Sigmoid colon (tissue), 7 donors: ENCODE measurements around the gene TPCN2. TPM values are rescaled to one million over a fixed set of nuclear protein-coding genes. Genes with fewer than 3 reads are reported as not detected.
A peak's percentile ranks its signal among the peaks of the same experiment; 100 is the strongest.

Experiments
- DNase-seq: peaks from one replicate; pipeline ENCODE4 v3.0.0-alpha.2; 2019
- H3K27ac ChIP-seq, 4 donors: fragments of 200-600 bp; sonication (generic); one replicate each; pipeline ENCODE4 v1.5.1; 2016 to 2019; ENCODE audit warnings: mild to moderate bottlenecking in 1 of 4
- H3K27me3 ChIP-seq, 3 donors: fragments of 200-600 bp; sonication (generic); one replicate each; pipeline ENCODE4 v1.5.1; 2019; ENCODE audit warnings: mild to moderate bottlenecking in 1 of 3
- H3K36me3 ChIP-seq, 4 donors: fragments of 200-600 bp; sonication (generic); one replicate each; pipeline ENCODE4 v1.5.1; 2016 to 2019
- H3K4me1 ChIP-seq, 4 donors: fragments of 200-600 bp; sonication (generic); one replicate each; pipeline ENCODE4 v1.5.1; 2017 to 2019
- H3K4me3 ChIP-seq, 4 donors: fragments of 200-600 bp; sonication (generic); one replicate each; pipeline ENCODE4 v1.5.1; 2017 to 2019; ENCODE audit warnings: mild to moderate bottlenecking in 2 of 4, moderate library complexity in 1 of 4
- H3K9me3 ChIP-seq, 4 donors: fragments of 200-600 bp in 3 of 4; sonication (generic) in 3 of 4; one replicate each; pipeline versions ENCODE4 v1.5.1 to v1.6.1; 2013 to 2019
- CTCF ChIP-seq, 4 experiments: fragments of 450-650 bp in 3 of 4; fragments of 200-600 bp in 1 of 4; IDR thresholded peaks; one replicate each; pipeline ENCODE4 v1.5.1; 2016 to 2019; ENCODE audit warnings: antibody characterized with exemption in 4 of 4, mild to moderate bottlenecking in 3 of 4, moderate library complexity in 2 of 4
- EP300 ChIP-seq, 4 donors: sonication (generic); formaldehyde crosslinking; IDR thresholded peaks; one replicate each; pipeline ENCODE4 v1.6.1; 2017; ENCODE audit warnings: antibody characterized with exemption in 4 of 4
- POLR2A ChIP-seq, 2 donors: fragments of 450-650 bp; IDR thresholded peaks; one replicate each; pipeline ENCODE4 v1.6.1; 2016; ENCODE audit warnings: antibody characterized with exemption in 2 of 2, mild to moderate bottlenecking in 2 of 2, moderate library complexity in 2 of 2
- POLR2AphosphoS5 ChIP-seq, 4 donors: sonication (generic); formaldehyde crosslinking; IDR thresholded peaks; one replicate each; pipeline ENCODE4 v1.6.1; 2017; ENCODE audit warnings: antibody characterized with exemption in 4 of 4
- WGBS, 2 donors: extraction: QIAGEN DNeasy Blood & Tissue Kit; methylation state at CpG; one replicate each; pipeline ENCODE4 v1.1.7; 2013; 5-methylcytosine and 5-hydroxymethylcytosine counted together
- intact Hi-C: fragments of 100-400 bp; cut with DNase I; formaldehyde crosslinking; loops from one replicate; pipeline ENCODE4 v1.15.1; 2023
- polyA plus RNA-seq, 3 donors: library from polyadenylated mRNA; stranded (reverse); fragments of 200-250 nt; gene quantifications; one replicate each; pipeline ENCODE4 v1.2.3, GENCODE V29; 2013
- total RNA-seq, 4 donors: library from RNA; depleted of rRNA; stranded (reverse); fragments of >200 nt; gene quantifications; one replicate each; pipeline ENCODE4 v1.1.0, GENCODE V29; 2016
- donor health status: healthy with polysubstance abuse.
- donor health status: Bipolar disorder and iron deficiency.
- donor health status: healthy.

The TPCN2 gene
- total and polyA plus RNA-seq, 7 donors, result 1.6 to 43.5 (median 17.5) TPM

GRCh38 chr11:69022260-69022659 is 26.5 kb upstream of the TPCN2 start:
- intact Hi-C loops, result no loop called here
- 82 to 85% methylated on average over 10 of the region's 10 CpGs for WGBS, 2 donors
- DNase-seq, result peak; percentile 85
- no peaks in the 10 kb centered on the region for H3K9me3 ChIP-seq
- peaks cover 2 to 29% (median 19%) of the 10 kb centered on the region in 4 donors for H3K4me1 ChIP-seq
- no peak overlapping the region for H3K4me3 ChIP-seq
- no peaks in the 10 kb centered on the region for H3K27me3 ChIP-seq
- no peak for TF ChIP-seq POLR2A (IDR thresholded peaks at IDR 0.05)
- TF ChIP-seq CTCF (IDR thresholded peaks at IDR 0.05), result no peak
- TF ChIP-seq POLR2AphosphoS5 (IDR thresholded peaks at IDR 0.05), result peak; percentile 10 to 66 (median 28)
- no peak for TF ChIP-seq EP300 (IDR thresholded peaks at IDR 0.05)
- H3K27ac ChIP-seq, result peak overlapping the region in 3 of 4 donors; percentile 8 to 59 (median 57)
- H3K36me3 ChIP-seq, result no peaks in the 10 kb centered on the region

- Histone ChIP-seq H3K9me3 (no peaks in the 10 kb centered on the region), H3K4me1 (peaks cover 2 to 13% (median 9%) of the 10 kb centered on the region in 4 donors), H3K27ac (no peak overlapping the region), H3K27me3 (no peaks in the 10 kb centered on the region), H3K4me3 (no peak overlapping the region), H3K36me3 (no peaks in the 10 kb centered on the region)
- intact Hi-C loops, result no loop called here
- DNase-seq, result no peak
- TF ChIP-seq POLR2A (IDR thresholded peaks at IDR 0.05), result no peak
- no peak for TF ChIP-seq POLR2AphosphoS5 (IDR thresholded peaks at IDR 0.05)
- TF ChIP-seq CTCF (IDR thresholded peaks at IDR 0.05), result no peak
- no peak for TF ChIP-seq EP300 (IDR thresholded peaks at IDR 0.05)
- 91 to 94% methylated on average over 6 of the region's 6 CpGs for WGBS, 2 donors
Observed at GRCh38 chr11:69024509-69024908, 24.2 kb upstream of the TPCN2 start.

- Histone ChIP-seq H3K27me3 (no peaks in the 10 kb centered on the region), H3K36me3 (no peaks in the 10 kb centered on the region), H3K4me1 (peaks cover 0 to under 1% (median 0%) of the 10 kb centered on the region in 4 donors), H3K9me3 (no peaks in the 10 kb centered on the region), H3K27ac (peak overlapping the region in 1 of 4 donors; percentile 31), H3K4me3 (no peak overlapping the region)
- DNase-seq, result no peak
- WGBS, 2 donors, result 65 to 69% methylated on average over 9 of the region's 9 CpGs
- TF ChIP-seq EP300 (IDR thresholded peaks at IDR 0.05) (no peak), CTCF (IDR thresholded peaks at IDR 0.05) (no peak), POLR2A (IDR thresholded peaks at IDR 0.05) (no peak), POLR2AphosphoS5 (IDR thresholded peaks at IDR 0.05) (no peak)
- intact Hi-C loops, result no loop called here
Observed at GRCh38 chr11:69027704-69028372, 20.9 kb upstream of the TPCN2 start.

GRCh38 chr11:69030301-69030700 is 18.4 kb upstream of the TPCN2 start:
- peaks cover 0 to 3% (median 2%) of the 10 kb centered on the region in 4 donors for H3K4me1 ChIP-seq

More at GRCh38 chr11:69030301-69030700, 18.4 kb upstream of the TPCN2 start:
- TF ChIP-seq EP300 (IDR thresholded peaks at IDR 0.05), result no peak
- no peak for TF ChIP-seq POLR2A (IDR thresholded peaks at IDR 0.05)
- TF ChIP-seq CTCF (IDR thresholded peaks at IDR 0.05), result no peak
- TF ChIP-seq POLR2AphosphoS5 (IDR thresholded peaks at IDR 0.05), result no peak
- Histone ChIP-seq H3K27ac (no peak overlapping the region), H3K9me3 (no peaks in the 10 kb centered on the region), H3K36me3 (no peaks in the 10 kb centered on the region), H3K27me3 (no peaks in the 10 kb centered on the region), H3K4me3 (no peak overlapping the region)
- intact Hi-C loops, result no loop called here
- WGBS, 2 donors, result 73 to 76% methylated on average over 6 of the region's 6 CpGs
- DNase-seq, result no peak
